Muscle layer of colon (tissue), 2 donors: Measurements from ENCODE around the gene SLC22A25.

Experiments
- H3K27ac ChIP-seq: one replicate; pipeline ENCODE4 v1.7.0; 2013; ENCODE audit warnings: low read depth, mild to moderate bottlenecking, low read length, moderate library complexity
- H3K27me3 ChIP-seq, 2 donors: one replicate each; pipeline ENCODE4 v1.7.0; 2013; ENCODE audit warnings: low read length in 2 of 2, mild to moderate bottlenecking in 2 of 2; ENCODE audit not compliant: insufficient read depth in 2 of 2, control insufficient read depth in 1 of 2
- H3K36me3 ChIP-seq: one replicate; pipeline ENCODE4 v1.7.0; 2013; ENCODE audit warnings: mild to moderate bottlenecking, low read length; ENCODE audit not compliant: insufficient read depth
- H3K4me1 ChIP-seq: one replicate; pipeline ENCODE4 v1.7.0; 2013; ENCODE audit warnings: mild to moderate bottlenecking, low read length; ENCODE audit not compliant: insufficient read depth
- H3K4me3 ChIP-seq, 2 donors: one replicate each; pipeline ENCODE4 v1.7.0; 2013; ENCODE audit warnings: low read length in 2 of 2, low read depth in 1 of 2, mild to moderate bottlenecking in 1 of 2, moderate library complexity in 1 of 2
- H3K9ac ChIP-seq: one replicate; pipeline ENCODE4 v1.7.0; 2013; ENCODE audit warnings: low read length
- H3K9me3 ChIP-seq: one replicate; pipeline ENCODE4 v1.7.0; 2013; ENCODE audit warnings: mild to moderate bottlenecking, low read length
- donor health status: abdominal sarcoma.
- donor health status: Adenocarcinoma of cecum.

SLC22A25 gene

DNA sequence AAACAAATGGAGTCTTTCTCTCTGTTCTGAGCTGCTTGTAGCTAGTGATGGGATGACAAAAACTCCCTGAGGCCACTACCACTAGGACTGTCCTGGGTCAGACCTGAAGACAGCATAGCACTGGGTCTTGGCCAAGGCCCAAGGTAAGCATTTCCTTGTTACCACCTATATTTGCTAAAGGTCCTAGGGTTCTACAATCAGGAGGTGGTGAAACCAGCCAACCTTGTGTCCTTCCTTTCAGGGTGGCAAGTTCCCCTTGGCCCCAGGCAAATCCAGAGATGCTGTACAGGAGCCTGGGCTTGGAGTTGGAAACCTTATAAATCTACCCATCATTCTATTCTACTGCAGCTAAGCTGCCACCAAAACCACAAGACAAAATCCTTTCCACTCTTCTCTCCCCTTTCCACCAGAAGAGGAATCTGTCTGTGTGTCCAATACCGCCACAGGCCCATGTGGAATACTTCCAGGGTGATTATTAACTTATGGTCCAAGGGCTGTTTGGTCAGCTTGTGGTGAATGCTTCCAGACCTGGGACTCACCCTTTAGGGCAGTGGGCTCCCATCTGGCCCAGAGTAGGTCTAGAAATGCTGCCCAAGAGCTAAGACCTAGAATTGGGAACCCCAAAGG, 16.8 kb downstream of the SLC22A25 start:
- Histone ChIP-seq H3K4me3 (no peak overlapping the region), H3K36me3 (no peaks in the 10 kb centered on the region), H3K9me3 (no peaks in the 10 kb centered on the region), H3K9ac (no peak overlapping the region), H3K27me3 (no peaks in the 10 kb centered on the region), H3K4me1 (no peaks in the 10 kb centered on the region), H3K27ac (no peak overlapping the region)

DNA sequence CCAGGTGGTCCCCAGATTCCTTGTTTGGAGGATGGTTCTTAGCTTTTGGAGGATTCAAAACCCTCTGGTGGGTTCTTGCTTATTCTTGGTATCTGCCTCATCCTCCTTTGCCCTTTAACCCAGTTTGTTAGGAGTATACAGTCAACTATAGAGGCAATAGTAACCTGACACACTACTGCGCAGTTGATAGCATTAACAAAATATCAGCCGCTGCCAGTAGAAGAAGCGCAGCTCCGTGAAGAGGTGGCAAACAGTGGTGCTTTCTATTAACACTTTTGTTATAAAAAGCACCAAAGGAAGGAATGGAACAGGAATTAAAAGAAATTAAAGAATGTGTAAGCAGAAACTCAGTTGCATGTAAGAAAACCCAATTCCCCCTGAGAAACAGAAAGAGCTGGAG, 29.3 kb downstream of the SLC22A25 start:
- no peaks in the 10 kb centered on the region for H3K9me3 ChIP-seq

DNA sequence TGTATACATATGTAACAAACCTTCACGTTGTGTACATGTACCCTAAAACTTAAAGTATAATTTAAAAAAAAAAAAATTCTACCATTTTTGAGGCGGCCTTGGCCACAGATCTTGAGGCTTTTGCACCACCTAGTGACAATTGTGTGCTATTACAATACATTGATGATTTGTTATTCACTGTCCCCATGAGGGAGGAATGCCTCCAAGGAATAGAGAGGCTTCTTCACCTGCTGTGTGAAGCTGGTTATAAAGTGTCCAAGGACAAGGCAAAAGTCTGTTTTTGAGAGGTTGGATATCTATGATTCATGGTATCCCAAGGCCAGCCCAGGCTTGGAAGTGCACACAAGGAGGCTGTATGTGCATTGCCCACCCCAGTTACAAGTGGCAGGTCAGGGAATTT, 30.7 kb downstream of the SLC22A25 start:
- no peak overlapping the region for H3K4me3 ChIP-seq
- no peaks in the 10 kb centered on the region for H3K4me1 ChIP-seq
- H3K9me3 ChIP-seq = no peaks in the 10 kb centered on the region
- no peak overlapping the region for H3K9ac ChIP-seq
- no peaks in the 10 kb centered on the region for H3K27me3 ChIP-seq
- no peaks in the 10 kb centered on the region for H3K36me3 ChIP-seq
- H3K27ac ChIP-seq = no peak overlapping the region

More for the DNA sequence above, 29.3 kb downstream of the SLC22A25 start:
- H3K4me1 ChIP-seq = no peaks in the 10 kb centered on the region
- H3K4me3 ChIP-seq = no peak overlapping the region
- H3K9ac ChIP-seq = no peak overlapping the region
- H3K36me3 ChIP-seq = no peaks in the 10 kb centered on the region
- no peaks in the 10 kb centered on the region for H3K27me3 ChIP-seq
- H3K27ac ChIP-seq = no peak overlapping the region

DNA sequence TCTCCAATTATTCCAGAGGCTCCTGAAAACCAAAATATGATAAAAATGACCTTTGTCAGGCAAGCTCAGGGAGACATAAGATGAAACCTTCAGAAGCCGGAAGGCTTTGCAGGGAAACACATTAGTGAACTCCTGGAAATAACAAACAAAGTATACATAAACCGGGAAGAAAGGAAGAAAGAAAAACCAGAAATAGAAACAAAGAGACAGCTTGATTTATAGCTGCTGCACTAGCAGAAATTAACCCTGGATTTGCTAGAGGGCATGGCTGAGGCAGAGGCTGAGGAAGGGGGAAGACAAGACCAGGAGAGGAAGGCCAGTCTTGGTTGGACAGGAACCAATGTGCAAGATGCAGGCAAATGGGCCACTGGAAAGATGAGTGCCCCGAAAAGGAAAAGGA, 33.3 kb downstream of the SLC22A25 start:
- Histone ChIP-seq H3K9me3 (no peaks in the 10 kb centered on the region), H3K4me3 (no peak overlapping the region), H3K27ac (no peak overlapping the region), H3K4me1 (no peaks in the 10 kb centered on the region), H3K27me3 (no peaks in the 10 kb centered on the region), H3K36me3 (no peaks in the 10 kb centered on the region), H3K9ac (no peak overlapping the region)
